HEK293T (cell line): Measurements from ENCODE around the gene SKIC8.

Experiments used
- CTCF ChIA-PET: fragments of 350-600 bp; formaldehyde crosslinking; extraction: SDS; loops from one replicate; lab custom pipeline; 2021; ENCODE audit warnings: antibody characterized with exemption, inconsistent platforms; lab: Yijun Ruan, JAX
- POLR2A ChIA-PET: fragments of 350-600 bp; formaldehyde crosslinking; extraction: SDS; loops from one replicate; lab custom pipeline; 2020; ENCODE audit warnings: antibody characterized with exemption, inconsistent platforms; lab: Yijun Ruan, JAX
- DNase-seq: peaks from one replicate; pipeline ENCODE4 v3.0.0; 2012; ENCODE audit warnings: mixed read lengths; ENCODE audit errors: extremely low spot score
- ARNT ChIP-seq: fragments of 450-650 bp; IDR thresholded peaks from 2 replicates; pipeline ENCODE4 v1.6.1; 2017; ENCODE audit warnings: mild to moderate bottlenecking
- BHLHE40 ChIP-seq: fragments of 450-650 bp; IDR thresholded peaks from 2 replicates; pipeline ENCODE4 v1.6.1; 2016; ENCODE audit warnings: mild to moderate bottlenecking, moderate library complexity, borderline replicate concordance
- CTBP1 ChIP-seq: fragments of 450-650 bp; IDR thresholded peaks from 2 replicates; pipeline ENCODE4 v1.6.1; 2016; ENCODE audit warnings: borderline replicate concordance
- ELF4 ChIP-seq: fragments of 450-650 bp; IDR thresholded peaks from 2 replicates; pipeline ENCODE4 v1.6.1; 2017; ENCODE audit warnings: antibody characterized with exemption
- FOXA1 ChIP-seq: fragments of 450-650 bp; IDR thresholded peaks from 2 replicates; pipeline ENCODE4 v1.6.1; 2016; ENCODE audit warnings: mild to moderate bottlenecking
- FOXK2 ChIP-seq: fragments of 450-650 bp; IDR thresholded peaks from 2 replicates; pipeline ENCODE4 v1.6.1; 2016; ENCODE audit warnings: mild to moderate bottlenecking
- FOXM1 ChIP-seq: fragments of 450-650 bp; IDR thresholded peaks from 2 replicates; pipeline ENCODE4 v1.6.1; 2017; ENCODE audit warnings: mild to moderate bottlenecking, borderline replicate concordance
- HDGF ChIP-seq: fragments of 450-650 bp; IDR thresholded peaks from 2 replicates; pipeline ENCODE4 v1.6.1; 2017; ENCODE audit warnings: antibody characterized with exemption, borderline replicate concordance
- L3MBTL2 ChIP-seq: fragments of 450-650 bp; conservative IDR thresholded peaks from 2 replicates; pipeline ENCODE4 v1.6.1; 2016; ENCODE audit warnings: mild to moderate bottlenecking
- LEF1 ChIP-seq: fragments of 450-650 bp; IDR thresholded peaks from 2 replicates; pipeline ENCODE4 v1.6.1; 2017; ENCODE audit warnings: mild to moderate bottlenecking, borderline replicate concordance
- NFRKB ChIP-seq: fragments of 450-650 bp; IDR thresholded peaks from 2 replicates; pipeline ENCODE4 v1.6.1; 2016; ENCODE audit warnings: mild to moderate bottlenecking, moderate library complexity
- SP1 ChIP-seq: fragments of 450-650 bp; IDR thresholded peaks from 2 replicates; pipeline ENCODE4 v1.6.1; 2017
- SUZ12 ChIP-seq: fragments of 450-650 bp; IDR thresholded peaks from 2 replicates; pipeline ENCODE4 v1.6.1; 2016; ENCODE audit warnings: mild to moderate bottlenecking
- TARDBP ChIP-seq: fragments of 450-650 bp; IDR thresholded peaks from 2 replicates; pipeline ENCODE4 v1.6.1; 2016
- ZNF384 ChIP-seq: fragments of 450-650 bp; IDR thresholded peaks from 2 replicates; pipeline ENCODE4 v1.6.1; 2016
- TF ChIP-seq, protein P1 (sequence below): fragments of 450-650 bp; IDR thresholded peaks from 2 replicates; pipeline ENCODE4 v1.6.1; 2016

SKIC8 gene

DNA sequence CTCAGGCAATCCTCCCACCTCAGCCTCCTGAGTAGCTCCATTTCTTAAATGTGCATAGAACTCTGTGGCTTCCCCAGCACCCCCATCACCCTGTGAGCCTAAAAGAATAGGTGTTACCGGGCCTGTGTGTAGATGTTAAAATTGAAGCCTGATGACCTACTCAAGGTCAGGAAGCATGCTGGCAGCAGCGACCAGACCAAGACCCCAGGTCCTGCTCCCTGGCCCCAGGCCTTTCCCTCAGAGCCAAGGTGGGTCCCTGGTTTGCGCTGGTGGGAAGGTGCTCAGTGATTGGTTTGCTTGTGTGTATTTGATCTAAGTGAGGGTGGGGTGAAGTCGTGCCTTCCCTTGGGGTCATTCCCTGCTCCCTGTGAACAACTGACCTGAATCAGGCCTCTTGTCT lies 22.4 kb upstream of the SKIC8 start:
- no peak for DNase-seq
- TF ChIP-seq, protein P1, sequence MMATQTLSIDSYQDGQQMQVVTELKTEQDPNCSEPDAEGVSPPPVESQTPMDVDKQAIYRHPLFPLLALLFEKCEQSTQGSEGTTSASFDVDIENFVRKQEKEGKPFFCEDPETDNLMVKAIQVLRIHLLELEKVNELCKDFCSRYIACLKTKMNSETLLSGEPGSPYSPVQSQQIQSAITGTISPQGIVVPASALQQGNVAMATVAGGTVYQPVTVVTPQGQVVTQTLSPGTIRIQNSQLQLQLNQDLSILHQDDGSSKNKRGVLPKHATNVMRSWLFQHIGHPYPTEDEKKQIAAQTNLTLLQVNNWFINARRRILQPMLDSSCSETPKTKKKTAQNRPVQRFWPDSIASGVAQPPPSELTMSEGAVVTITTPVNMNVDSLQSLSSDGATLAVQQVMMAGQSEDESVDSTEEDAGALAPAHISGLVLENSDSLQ: no peak
- no peak for TF ChIP-seq FOXK2
- TF ChIP-seq BHLHE40: no peak
- TF ChIP-seq ZNF384: no peak
- no peak for TF ChIP-seq FOXM1
- no peak for TF ChIP-seq SUZ12
- TF ChIP-seq ARNT: no peak
- no peak for TF ChIP-seq TARDBP
- CTCF ChIA-PET: interaction anchor here (0.8 kb wide), 1 partner anchor 16 kb away, joined by 3 read pairs; no protein-coding TSS in a partner anchor
- POLR2A ChIA-PET: interaction anchor here (0.8 to 1.3 kb wide), 3 partner anchors 23 to 116 kb away, joined by 4 to 6 read pairs (median 5); partner anchors contain the start of gene IREB2

DNA sequence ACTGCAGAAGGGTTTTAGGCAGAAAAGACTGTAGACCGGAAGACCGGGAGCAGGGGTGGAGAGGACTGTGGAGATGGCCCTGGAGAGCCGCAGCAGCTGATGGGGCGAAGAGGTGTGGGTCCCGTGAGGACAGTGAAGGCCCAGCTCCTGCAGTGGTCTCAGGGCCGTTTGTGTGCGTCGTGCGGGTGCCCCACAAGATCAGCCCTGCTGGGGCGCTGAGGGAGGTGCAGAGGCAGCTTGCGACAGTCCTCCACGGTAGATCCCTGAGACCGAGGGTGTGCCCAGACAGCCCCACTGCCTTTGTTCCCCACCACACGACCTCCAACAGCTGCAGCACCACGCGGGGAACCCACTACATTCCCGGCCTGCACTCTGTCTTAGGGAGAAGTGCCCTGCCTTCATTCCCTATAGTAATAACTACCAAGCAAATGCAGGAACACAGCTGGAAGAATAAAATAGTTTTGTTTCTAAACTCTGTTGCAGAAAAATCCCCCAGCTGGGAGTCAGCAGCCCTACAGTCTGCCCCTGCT lies 21.7 kb upstream of the SKIC8 start:
- CTCF ChIA-PET: interaction anchor here (0.8 to 1.7 kb wide), 2 partner anchors 10 to 17 kb away, joined by 3 to 6 read pairs; no protein-coding TSS in a partner anchor
- no peak for DNase-seq
- POLR2A ChIA-PET: interaction anchor here (0.8 to 1.3 kb wide), 2 partner anchors 24 to 116 kb away, joined by 4 to 6 read pairs; no protein-coding TSS in a partner anchor
- TF ChIP-seq BHLHE40 (no peak), NFRKB (no peak)

DNA sequence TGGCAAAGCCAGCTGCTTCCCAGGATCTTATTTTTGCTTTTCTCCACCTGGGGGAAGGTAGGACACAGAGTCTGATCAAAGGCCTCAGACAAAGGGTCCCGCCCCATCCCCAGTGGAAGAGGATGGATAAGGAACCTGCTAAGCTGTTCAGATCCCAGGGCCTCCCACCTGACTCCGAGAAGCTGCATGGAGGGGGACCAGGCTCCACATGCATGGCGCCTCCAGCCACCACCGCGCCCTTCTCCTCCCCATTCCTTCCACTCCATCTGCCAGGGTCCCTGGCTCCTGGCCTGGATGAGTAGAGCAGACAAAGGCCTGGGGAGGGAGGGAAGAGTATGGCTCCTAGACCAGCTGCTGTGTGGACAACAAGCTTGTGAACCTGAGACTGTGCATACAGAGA lies 20.8 kb upstream of the SKIC8 start:
- TF ChIP-seq LEF1 (no peak), FOXK2 (no peak), TARDBP (no peak), ARNT (no peak), SP1 (no peak), BHLHE40 (no peak), L3MBTL2 (no peak), ELF4 (no peak), FOXM1 (no peak), NFRKB (no peak), FOXA1 (no peak), HDGF (no peak)
- POLR2A ChIA-PET: interaction anchor here (1.3 kb wide), 1 partner anchor 117 kb away, joined by 6 read pairs; no protein-coding TSS in a partner anchor
- no peak for DNase-seq
- CTCF ChIA-PET: interaction anchor here (1.7 kb wide), 1 partner anchor 11 kb away, joined by 6 read pairs; no protein-coding TSS in a partner anchor

DNA sequence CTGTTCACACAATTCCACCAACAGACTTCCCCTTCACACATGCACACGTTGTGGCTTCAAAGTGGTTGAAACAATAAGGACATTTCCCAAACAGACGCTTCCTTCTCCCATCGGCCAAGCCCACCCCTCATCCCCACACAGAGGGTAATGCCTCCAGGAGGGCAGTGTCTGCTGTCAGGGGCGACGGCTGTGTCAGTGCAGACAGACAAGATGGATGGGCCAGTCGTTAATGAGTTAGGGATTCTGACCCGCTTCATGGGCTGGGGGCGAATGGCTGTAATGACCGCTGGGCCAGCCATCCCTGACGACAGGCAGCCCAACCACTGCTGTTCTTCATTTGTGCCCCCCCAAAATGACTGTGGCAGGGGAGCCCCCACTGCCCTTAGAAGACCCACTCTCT lies 20.2 kb upstream of the SKIC8 start:
- TF ChIP-seq TARDBP: no peak
- no peak for TF ChIP-seq ELF4
- TF ChIP-seq SUZ12: no peak
- TF ChIP-seq SP1: no peak
- TF ChIP-seq CTBP1: no peak
- no peak for TF ChIP-seq L3MBTL2
- no peak for TF ChIP-seq FOXM1
- TF ChIP-seq HDGF: no peak
- TF ChIP-seq, protein P1: no peak
- TF ChIP-seq FOXA1: no peak
- no peak for TF ChIP-seq BHLHE40
- no peak for TF ChIP-seq ARNT
- no peak for TF ChIP-seq ZNF384
- TF ChIP-seq NFRKB: no peak
- no peak for TF ChIP-seq FOXK2
- TF ChIP-seq LEF1: no peak
- POLR2A ChIA-PET: no interaction called here
- DNase-seq: no peak
- CTCF ChIA-PET: no interaction called here

DNA sequence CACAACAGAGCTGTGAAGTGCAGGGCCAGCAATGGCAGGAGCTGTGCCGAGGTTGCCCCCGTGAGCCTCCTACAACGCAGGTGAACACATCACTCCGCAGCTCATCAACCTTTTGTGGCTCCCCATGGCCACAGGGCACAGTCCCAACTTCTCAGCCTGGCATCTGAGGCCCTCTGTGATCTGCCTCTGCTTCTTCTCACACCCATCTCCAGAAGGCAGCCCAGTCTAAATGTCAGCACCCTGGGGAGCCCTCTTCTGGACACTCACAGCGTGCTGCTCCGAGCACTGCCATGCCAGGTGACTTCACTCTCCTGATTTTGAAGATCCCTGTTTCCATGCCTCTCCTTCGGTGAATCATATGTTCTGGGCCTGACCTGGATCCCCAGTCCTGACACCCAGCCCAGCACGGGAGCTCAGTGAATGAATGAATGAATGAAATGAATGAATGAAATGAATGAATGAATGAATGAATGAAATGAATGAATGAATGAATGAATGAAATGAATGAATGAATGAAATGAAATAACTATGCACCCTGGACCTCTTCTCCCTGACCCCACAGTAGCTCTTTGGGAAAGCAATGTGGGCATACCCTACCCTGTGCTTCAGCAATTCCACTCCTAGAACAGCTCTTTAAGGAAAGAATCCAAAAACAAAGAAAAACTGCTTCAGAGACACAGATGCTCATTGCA lies 17.9 kb upstream of the SKIC8 start:
- DNase-seq: no peak
- TF ChIP-seq ARNT (no peak), L3MBTL2 (peak; percentile 44; the same call in 1 of the 2 replicates), FOXM1 (no peak), HDGF (no peak), SP1 (no peak), ELF4 (no peak), FOXK2 (no peak), SUZ12 (no peak), CTBP1 (no peak), NFRKB (peak; percentile 68; the same call in 1 of the 2 replicates)
- POLR2A ChIA-PET: interaction anchor here (1.4 to 2.1 kb wide), 2 partner anchors 18 to 121 kb away, joined by 6 to 11 read pairs; partner anchors contain the start of genes IREB2 and SKIC8
- CTCF ChIA-PET: interaction anchor here (0.5 to 1.1 kb wide), 3 partner anchors 11 to 240 kb away, joined by 3 read pairs; no protein-coding TSS in a partner anchor

DNA sequence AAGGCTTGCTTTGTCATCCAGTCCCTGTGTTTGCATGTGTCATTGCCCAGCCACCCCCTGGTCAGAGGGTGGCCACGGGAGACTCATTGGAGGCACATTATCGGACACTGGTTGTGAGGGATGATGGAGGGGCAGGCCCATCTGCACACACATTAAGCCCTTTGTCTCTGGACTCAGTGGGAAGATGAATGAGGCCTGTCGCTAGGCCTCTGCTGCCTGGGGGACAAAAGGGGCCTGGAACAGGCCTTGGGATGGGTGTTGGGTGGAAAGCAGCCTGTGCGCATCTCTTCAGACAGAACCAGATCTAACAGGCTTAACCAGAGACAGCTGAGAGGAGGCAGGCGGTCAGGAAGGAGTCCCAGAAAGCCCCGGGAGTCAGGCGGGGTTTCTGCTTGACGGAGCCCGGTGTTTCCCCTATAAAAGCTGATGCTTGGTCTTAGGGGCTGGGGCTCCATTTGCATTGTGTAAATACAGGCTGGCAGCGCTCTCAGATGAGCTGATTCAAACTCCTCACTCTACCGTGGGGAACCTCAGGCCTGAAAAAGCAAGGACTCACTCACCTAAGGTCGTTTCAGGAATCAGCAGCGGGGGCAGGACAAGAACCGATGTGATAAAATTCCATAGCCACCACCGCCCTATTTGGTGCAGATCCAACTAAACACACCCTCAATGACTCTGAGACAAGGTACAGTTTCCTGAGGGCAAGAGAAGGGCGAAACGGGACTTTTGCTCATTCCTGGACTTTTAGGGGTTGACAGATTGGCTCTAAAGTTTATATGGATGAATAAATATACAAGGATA lies 17.1 kb upstream of the SKIC8 start:
- TF ChIP-seq FOXM1: no peak
- TF ChIP-seq, protein P1: no peak
- TF ChIP-seq ARNT: no peak
- TF ChIP-seq ELF4: no peak
- TF ChIP-seq L3MBTL2: no peak
- TF ChIP-seq SUZ12: no peak
- no peak for TF ChIP-seq HDGF
- no peak for TF ChIP-seq TARDBP
- no peak for TF ChIP-seq FOXA1
- no peak for TF ChIP-seq CTBP1
- no peak for TF ChIP-seq BHLHE40
- no peak for TF ChIP-seq NFRKB
- no peak for TF ChIP-seq LEF1
- TF ChIP-seq SP1: no peak
- no peak for TF ChIP-seq FOXK2
- no peak for TF ChIP-seq ZNF384
- DNase-seq: no peak
- POLR2A ChIA-PET: interaction anchor here (1.4 to 2.1 kb wide), 2 partner anchors 17 to 121 kb away, joined by 6 to 11 read pairs; partner anchors contain the start of genes IREB2 and SKIC8
- CTCF ChIA-PET: interaction anchor here (1.1 kb wide), 1 partner anchor 19 kb away, joined by 3 read pairs; no protein-coding TSS in a partner anchor
